Fibroblast of villous mesenchyme (primary cell): ENCODE results near the gene MEGF8. TPM values are rescaled to one million over a fixed set of nuclear protein-coding genes. Genes with fewer than 3 reads are reported as not detected.

Experiments
- DNase-seq: peaks from one replicate; pipeline ENCODE4 v3.0.0-alpha.2; 2010; ENCODE audit warnings: low read depth
- H3K4me3 ChIP-seq: 2 replicates; pipeline ENCODE4 v1.5.1; 2011; ENCODE audit warnings: low read depth, mild to moderate bottlenecking, low read length
- CTCF ChIP-seq: IDR thresholded peaks from 2 replicates; pipeline ENCODE4 v1.5.1; 2012; ENCODE audit warnings: low read depth, mild to moderate bottlenecking, low read length; ENCODE audit not compliant: insufficient read depth
- total RNA-seq: library from RNA; depleted of rRNA; stranded (reverse); fragments of >200 nt; gene quantifications from 2 replicates; pipeline ENCODE4 v1.2.3, GENCODE V29; 2012

The MEGF8 gene
- total RNA-seq, 1 donor, result 21.2 TPM

- peak; percentile 59 for TF ChIP-seq CTCF
Observed at GRCh38 chr19:42290523-42291434, 34.7 kb upstream of the MEGF8 start.

GRCh38 chr19:42291435-42291810, 34.0 kb upstream of the MEGF8 start:
- TF ChIP-seq CTCF, result no peak
- no peak overlapping the region for H3K4me3 ChIP-seq
- DNase-seq, result no peak

More at GRCh38 chr19:42290523-42291434, 34.7 kb upstream of the MEGF8 start:
- no peak for DNase-seq
- no peak overlapping the region for H3K4me3 ChIP-seq

GRCh38 chr19:42292042-42292960, 33.1 kb upstream of the MEGF8 start:
- no peak overlapping the region for H3K4me3 ChIP-seq
- DNase-seq, result no peak
- TF ChIP-seq CTCF, result no peak

- no peak for TF ChIP-seq CTCF
- no peak for DNase-seq
- H3K4me3 ChIP-seq, result no peak overlapping the region
Observed at GRCh38 chr19:42292963-42293362, 32.5 kb upstream of the MEGF8 start.

- no peak for DNase-seq
- peak; percentile 6 for TF ChIP-seq CTCF
- H3K4me3 ChIP-seq, result no peak overlapping the region
Observed at GRCh38 chr19:42293540-42293939, 31.9 kb upstream of the MEGF8 start.

GRCh38 chr19:42293948-42294347, 31.5 kb upstream of the MEGF8 start:
- no peak for TF ChIP-seq CTCF
- H3K4me3 ChIP-seq, result no peak overlapping the region
- DNase-seq, result no peak
